Naive thymus-derived CD8-positive, alpha-beta T cell (primary cell): ENCODE results near the gene JPT1. TPM values are rescaled to one million over a fixed set of nuclear protein-coding genes. Genes with fewer than 3 reads are reported as not detected.

Experiments used
- ATAC-seq, 2 donors: fragments of 150-1000 bp; cut with Tn5 transposase in 1 of 2; sonication (Bioruptor Pico), chemical (Tn5 transposase) in 1 of 2; 1 replicate in 1 of 2; 2 replicates in 1 of 2; pipeline ENCODE4 v1.10.0; 2021; ENCODE audit warnings: mild to moderate bottlenecking in 2 of 2, moderate library complexity in 2 of 2
- POLR2A ChIA-PET: fragments of 350-600 bp; sonication (Branson Sonifier 250); formaldehyde crosslinking; loops from one replicate; lab custom pipeline; 2021; ENCODE audit warnings: antibody characterized with exemption; lab: Charles Lee
- DNase-seq, 10 donors: peaks; one replicate each; pipeline versions ENCODE4 v3.0.0 to v3.0.0-alpha.2; 2020 to 2022
- H3K27ac Mint-ChIP-seq, 10 donors: one replicate each; pipeline ENCODE4 v1.8.0; 2020 to 2022; ENCODE audit warnings: mild to moderate bottlenecking in 10 of 10, mixed read lengths in 10 of 10, moderate library complexity in 4 of 10, inconsistent platforms in 1 of 10
- H3K27me3 Mint-ChIP-seq, 5 donors: one replicate each; pipeline ENCODE4 v1.8.0; 2021 to 2022; ENCODE audit warnings: mixed read lengths in 5 of 5
- H3K36me3 Mint-ChIP-seq, 3 donors: one replicate each; pipeline ENCODE4 v1.8.0; 2020 to 2022; ENCODE audit warnings: mixed read lengths in 3 of 3, mild to moderate bottlenecking in 2 of 3, inconsistent platforms in 1 of 3
- H3K4me1 Mint-ChIP-seq, 4 donors: one replicate each; pipeline ENCODE4 v1.8.0; 2021 to 2022; ENCODE audit warnings: mixed read lengths in 4 of 4
- H3K4me3 Mint-ChIP-seq, 10 donors: one replicate each; pipeline ENCODE4 v1.8.0; 2020 to 2022; ENCODE audit warnings: mild to moderate bottlenecking in 10 of 10, mixed read lengths in 10 of 10, moderate library complexity in 6 of 10, inconsistent platforms in 1 of 10
- H3K9me3 Mint-ChIP-seq, 9 donors: one replicate each; pipeline ENCODE4 v1.8.0; 2020 to 2022; ENCODE audit warnings: mixed read lengths in 9 of 9, mild to moderate bottlenecking in 3 of 9, inconsistent platforms in 1 of 9, moderate library complexity in 1 of 9
- polyA plus RNA-seq, 3 donors: library from polyadenylated mRNA; unstranded; fragments of 300-500 nt; fragmentation: Illumina TruSeq; gene quantifications; one replicate each; pipeline ENCODE4 v1.2.3, GENCODE V29; 2021
- total RNA-seq, 8 experiments: library from RNA in 2 of 8; stranded (reverse) in 2 of 8; gene quantifications; one replicate each; pipeline ENCODE4 v1.2.3 and lab custom pipeline; 2021 to 2026

The JPT1 gene
- total and polyA plus RNA-seq, 5 experiments from 2014 or later = 25.6 to 76.6 (median 68.6) TPM

DNA sequence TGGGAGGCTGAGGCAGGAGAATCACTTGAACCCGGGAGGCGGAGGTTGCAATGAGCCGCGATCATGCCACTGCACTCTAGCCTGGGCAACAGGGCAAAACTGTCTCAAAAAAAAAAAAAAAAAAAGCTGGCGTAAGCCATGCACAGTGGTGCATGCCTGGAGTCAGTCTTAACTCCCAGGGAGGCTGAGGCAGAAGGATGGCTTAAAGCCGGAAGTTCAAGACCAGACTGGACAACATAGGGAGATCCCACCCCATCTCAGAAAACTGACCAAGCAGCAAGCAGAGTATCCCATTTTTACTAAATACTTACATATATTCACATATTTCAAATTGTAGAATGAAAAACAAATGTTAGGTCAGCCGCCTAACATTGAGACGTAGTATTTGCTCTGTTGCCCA lies 27.4 kb downstream of the JPT1 start:
- no peaks in the 10 kb centered on the region for H3K9me3 Mint-ChIP-seq
- H3K4me3 Mint-ChIP-seq = no peak overlapping the region
- no peak for DNase-seq
- no peaks in the 10 kb centered on the region for H3K27me3 Mint-ChIP-seq
- POLR2A ChIA-PET = interaction anchor here (0.6 to 1.7 kb wide), 9 partner anchors 12 to 353 kb away, joined by 3 to 11 read pairs (median 4); partner anchors contain the start of gene SUMO2
- H3K36me3 Mint-ChIP-seq = peaks cover 0 to 3% (median 0%) of the 10 kb centered on the region in 3 donors
- ATAC-seq = no peak
- peaks cover 17 to 38% (median 35%) of the 10 kb centered on the region in 4 donors for H3K4me1 Mint-ChIP-seq
- H3K27ac Mint-ChIP-seq = peak overlapping the region in 4 of 10 donors; percentile 22 to 65 (median 36)

DNA sequence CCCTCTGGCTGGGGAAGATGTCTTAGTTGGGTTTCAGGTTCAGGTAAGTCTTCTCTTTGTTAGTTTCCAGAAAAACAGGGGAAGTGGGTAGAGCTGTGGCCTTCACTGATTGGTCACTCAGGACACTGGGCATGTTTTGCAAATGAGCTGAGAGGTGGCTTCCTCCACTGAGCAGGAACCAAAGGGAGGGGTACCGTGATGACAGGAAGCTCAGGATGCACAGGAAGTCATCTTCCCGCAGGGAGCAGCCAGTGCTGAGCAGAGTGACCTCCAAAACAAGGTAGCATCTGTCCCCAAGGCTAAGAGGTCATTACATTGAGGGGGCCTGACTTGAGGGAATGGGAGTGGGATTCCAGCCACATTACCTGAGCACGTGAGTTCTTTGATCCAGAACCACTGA lies 28.3 kb downstream of the JPT1 start:
- ATAC-seq (no peak), DNase-seq (no peak)
- no peak overlapping the region for H3K4me3 Mint-ChIP-seq
- H3K27me3 Mint-ChIP-seq = no peaks in the 10 kb centered on the region
- H3K9me3 Mint-ChIP-seq = no peaks in the 10 kb centered on the region
- peaks cover 17 to 39% (median 35%) of the 10 kb centered on the region in 4 donors for H3K4me1 Mint-ChIP-seq
- peaks cover 0 to 11% (median 0%) of the 10 kb centered on the region in 3 donors for H3K36me3 Mint-ChIP-seq
- peak overlapping the region; percentile 48 to 87 (median 78) for H3K27ac Mint-ChIP-seq
- POLR2A ChIA-PET = interaction anchor here (1.0 to 1.7 kb wide), 3 partner anchors 8 to 57 kb away, joined by 3 to 11 read pairs (median 3); partner anchors contain the start of gene SUMO2

DNA sequence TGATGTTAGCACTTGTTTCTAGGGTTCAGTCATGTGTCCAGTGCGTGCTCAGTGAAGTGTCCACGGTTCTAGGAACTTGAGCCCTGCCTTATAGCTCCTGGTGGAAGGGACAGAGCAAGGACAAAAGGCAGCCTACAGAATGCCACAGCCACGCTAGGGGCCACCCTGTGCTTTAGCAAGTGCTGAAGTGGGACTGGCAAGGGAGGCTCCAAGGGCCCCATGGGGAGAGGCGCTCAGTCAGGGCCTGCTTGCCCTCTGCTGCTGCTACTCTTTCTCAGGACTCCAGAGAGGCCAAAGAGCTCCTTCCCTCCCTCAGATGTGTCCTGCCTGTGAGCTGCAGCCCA lies 29.5 kb downstream of the JPT1 start:
- Mint-ChIP-seq H3K9me3 (no peaks in the 10 kb centered on the region), H3K36me3 (peaks cover 0 to 18% (median 3%) of the 10 kb centered on the region in 3 donors), H3K27ac (peak overlapping the region in 4 of 10 donors; percentile 74 to 78 (median 75)), H3K27me3 (no peaks in the 10 kb centered on the region), H3K4me3 (peak overlapping the region in 1 of 10 donors; percentile 14), H3K4me1 (peaks cover 14 to 40% (median 30%) of the 10 kb centered on the region in 4 donors)
- POLR2A ChIA-PET = interaction anchor here (1.4 to 2.5 kb wide), 3 partner anchors 11 to 112 kb away, joined by 3 to 7 read pairs (median 4); partner anchors contain the start of gene MRPL58
- ATAC-seq = no peak
- no peak for DNase-seq

DNA sequence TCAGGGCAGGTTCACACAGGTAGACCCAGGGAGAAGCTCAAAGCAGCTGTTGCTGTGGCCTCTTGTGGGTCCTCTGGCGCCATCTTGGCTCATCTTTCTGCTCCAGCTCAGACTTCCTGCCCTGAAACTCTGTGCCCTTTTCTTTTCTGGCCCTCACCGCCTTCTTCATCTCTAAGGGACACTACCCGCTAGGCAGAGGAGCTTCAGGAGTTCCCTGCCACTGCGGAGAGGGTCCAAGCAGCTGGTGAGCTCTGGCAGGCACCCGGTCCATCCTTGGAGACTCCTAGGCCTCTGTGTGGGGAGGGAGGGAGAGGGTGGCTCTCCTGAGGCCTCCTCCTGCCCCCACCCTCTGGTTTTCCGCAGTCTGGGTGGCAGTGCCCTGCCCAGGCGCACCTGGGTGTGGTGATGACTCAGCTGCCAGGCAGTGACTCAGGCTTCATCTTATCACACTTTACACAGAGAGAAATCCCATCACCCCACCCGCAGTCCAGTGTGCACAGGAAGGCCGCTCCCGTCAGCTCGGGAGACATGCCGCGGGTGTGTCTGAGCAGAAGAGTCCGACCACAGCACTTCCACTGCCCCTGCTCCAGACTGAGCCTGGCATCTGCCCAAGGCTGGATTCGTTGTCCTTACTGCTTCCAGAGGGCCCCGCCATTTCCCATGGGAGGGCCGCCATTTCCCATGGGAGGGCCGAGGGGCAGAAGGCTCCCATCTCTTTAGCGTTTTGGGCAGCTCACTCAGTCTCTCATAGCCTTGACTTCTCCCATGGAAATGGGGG lies 30.1 kb downstream of the JPT1 start:
- POLR2A ChIA-PET = interaction anchor here (0.6 to 2.5 kb wide), 5 partner anchors 10 to 112 kb away, joined by 3 to 7 read pairs (median 4); partner anchors contain the start of gene MRPL58
- peak overlapping the region in 7 of 10 donors; percentile 1 to 87 (median 50) for H3K27ac Mint-ChIP-seq
- no peaks in the 10 kb centered on the region for H3K9me3 Mint-ChIP-seq
- peaks cover 0 to 18% (median 3%) of the 10 kb centered on the region in 3 donors for H3K36me3 Mint-ChIP-seq
- ATAC-seq = peak in 1 of 2 donors; percentile 41
- H3K27me3 Mint-ChIP-seq = no peaks in the 10 kb centered on the region
- H3K4me3 Mint-ChIP-seq = peak overlapping the region in 2 of 10 donors; percentile 14 to 44
- peaks cover 14 to 37% (median 28%) of the 10 kb centered on the region in 4 donors for H3K4me1 Mint-ChIP-seq
- no peak for DNase-seq

DNA sequence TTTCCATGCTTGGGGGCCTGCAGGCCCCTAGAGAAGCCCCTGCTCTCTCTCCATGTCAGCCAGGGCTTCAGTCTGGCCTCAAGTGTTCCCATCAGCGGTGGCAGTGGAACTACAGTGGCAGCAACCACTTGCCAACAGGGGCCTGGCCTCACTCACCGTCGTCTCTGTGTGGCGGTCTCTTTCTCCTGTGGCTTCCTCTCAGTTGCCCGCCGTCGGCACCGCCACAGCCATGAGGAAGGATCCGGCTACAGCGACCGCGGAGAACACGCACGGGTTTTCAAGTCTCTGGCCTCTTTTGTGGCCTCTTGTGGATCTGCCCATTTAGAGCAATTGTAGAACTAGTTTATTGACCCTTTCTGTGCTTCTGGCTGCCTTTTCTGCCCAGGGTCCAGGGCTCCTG lies 36.0 kb downstream of the JPT1 start:
- peak overlapping the region in 1 of 10 donors; percentile 58 for H3K4me3 Mint-ChIP-seq
- H3K36me3 Mint-ChIP-seq = peaks cover 0 to 27% (median 4%) of the 10 kb centered on the region in 3 donors
- DNase-seq = no peak
- peaks cover 11 to 50% (median 25%) of the 10 kb centered on the region in 4 donors for H3K4me1 Mint-ChIP-seq
- no peaks in the 10 kb centered on the region for H3K27me3 Mint-ChIP-seq
- peak overlapping the region in 3 of 10 donors; percentile 23 to 72 (median 71) for H3K27ac Mint-ChIP-seq
- POLR2A ChIA-PET = interaction anchor here (2.4 kb wide), 1 partner anchor 12 kb away, joined by 10 read pairs; the partner anchor contains the start of gene NT5C
- no peak for ATAC-seq
- no peaks in the 10 kb centered on the region for H3K9me3 Mint-ChIP-seq

DNA sequence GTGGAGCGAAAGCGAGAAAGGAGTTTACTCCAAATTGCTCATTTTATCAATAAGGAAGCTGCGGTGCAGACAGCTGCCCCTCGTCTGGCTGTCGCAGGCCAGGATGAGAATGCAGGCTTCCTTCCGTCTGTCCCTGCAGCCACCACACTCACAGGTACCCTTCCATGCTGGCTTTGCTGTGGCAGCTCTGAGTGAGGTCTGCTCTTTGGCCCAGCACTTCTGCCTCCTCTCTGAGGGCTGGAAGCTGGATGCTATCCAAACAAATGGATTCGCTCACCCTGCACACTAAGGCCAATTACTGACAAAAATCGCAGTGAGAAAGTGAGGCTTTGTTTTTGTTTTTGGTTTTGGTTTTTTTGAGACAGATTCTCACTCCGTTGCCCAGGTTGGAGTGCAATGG lies 37.6 kb downstream of the JPT1 start:
- POLR2A ChIA-PET = interaction anchor here (1.2 to 5.8 kb wide), 2 partner anchors 15 to 54 kb away, joined by 3 to 49 read pairs; partner anchors contain the start of gene NT5C
- no peak overlapping the region for H3K27ac Mint-ChIP-seq

DNA sequence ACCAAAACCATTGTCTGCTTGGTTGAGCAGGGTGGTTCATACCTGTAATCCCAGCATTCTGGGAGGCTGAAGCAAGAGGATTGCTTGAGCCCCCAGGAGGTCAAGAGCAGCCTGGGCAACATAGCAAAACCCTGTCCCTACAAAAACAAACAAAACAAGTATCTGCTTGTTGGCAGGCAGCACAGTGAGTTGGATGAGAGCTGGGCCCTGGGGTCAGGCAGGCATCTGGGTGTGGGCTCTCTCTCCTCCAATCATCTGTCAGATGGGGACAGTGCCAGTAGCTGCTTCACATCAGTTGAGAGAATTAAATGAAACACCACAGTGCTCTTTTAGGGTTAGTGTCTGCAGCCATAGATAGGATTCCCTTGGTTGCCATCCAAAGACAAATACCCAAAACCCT lies 38.8 kb downstream of the JPT1 start:
- no peak for DNase-seq
- POLR2A ChIA-PET = interaction anchor here (0.7 to 5.8 kb wide), 10 partner anchors 16 to 1117 kb away, joined by 3 to 49 read pairs (median 11); partner anchors contain the start of genes GGA3, JPT1, MIF4GD and MRPS7
- peaks cover 0 to 21% (median 1%) of the 10 kb centered on the region in 3 donors for H3K36me3 Mint-ChIP-seq
- H3K4me3 Mint-ChIP-seq = peak overlapping the region in 3 of 10 donors; percentile 7 to 24 (median 14)
- no peaks in the 10 kb centered on the region for H3K9me3 Mint-ChIP-seq
- no peaks in the 10 kb centered on the region for H3K27me3 Mint-ChIP-seq
- peaks cover 18 to 61% (median 37%) of the 10 kb centered on the region in 4 donors for H3K4me1 Mint-ChIP-seq
- no peak for ATAC-seq
- H3K27ac Mint-ChIP-seq = peak overlapping the region in 3 of 10 donors; percentile 2 to 56 (median 49)

More for the DNA sequence above, 37.6 kb downstream of the JPT1 start:
- H3K4me1 Mint-ChIP-seq = peaks cover 17 to 58% (median 31%) of the 10 kb centered on the region in 4 donors
- H3K36me3 Mint-ChIP-seq = peaks cover 0 to 28% (median 4%) of the 10 kb centered on the region in 3 donors
- no peaks in the 10 kb centered on the region for H3K27me3 Mint-ChIP-seq
- ATAC-seq (no peak), DNase-seq (no peak)
- peak overlapping the region in 1 of 10 donors; percentile 39 for H3K4me3 Mint-ChIP-seq
- no peaks in the 10 kb centered on the region for H3K9me3 Mint-ChIP-seq

DNA sequence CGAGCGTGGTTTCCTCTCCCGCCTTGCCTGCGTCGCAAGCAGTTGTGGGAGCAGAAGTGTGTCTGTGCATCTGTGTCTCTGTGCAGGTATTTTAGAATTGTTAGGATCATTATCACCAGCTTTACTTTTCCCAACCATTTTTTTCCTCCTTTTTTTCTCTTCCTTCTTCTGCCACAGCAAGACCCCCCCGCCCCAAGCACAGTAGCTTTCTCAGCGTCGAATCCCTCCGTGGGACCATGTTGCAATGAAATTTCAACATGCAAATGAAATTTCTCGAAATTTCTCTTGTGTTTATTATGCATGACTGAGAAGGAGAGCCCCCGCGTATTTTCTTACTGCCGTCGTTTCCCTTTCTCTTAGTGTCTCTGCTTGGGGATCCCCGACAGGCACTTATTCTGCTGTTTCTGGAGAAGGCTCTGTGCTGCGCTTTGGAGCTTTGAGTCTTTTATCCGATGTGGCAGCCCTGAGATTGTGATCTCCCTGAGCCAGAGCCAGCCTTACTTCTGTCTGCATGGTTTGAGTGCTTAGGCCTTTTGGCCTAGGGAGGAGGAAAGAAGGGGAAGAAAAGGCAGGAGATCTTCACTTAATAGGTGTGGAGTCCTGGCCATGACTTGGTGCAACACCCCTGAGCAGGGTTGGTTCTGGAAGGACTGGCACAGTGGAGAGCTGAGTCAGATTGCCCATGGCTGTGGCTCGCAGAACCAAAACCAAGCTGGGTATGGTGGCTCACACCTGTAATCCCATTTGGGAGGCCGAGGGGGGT lies 39.6 kb downstream of the JPT1 start:
- peak in 1 of 2 donors; percentile 7 for ATAC-seq
- DNase-seq = no peak
- Mint-ChIP-seq H3K4me3 (peak overlapping the region; percentile 84 to 96 (median 90)), H3K4me1 (peaks cover 19 to 62% (median 39%) of the 10 kb centered on the region in 4 donors), H3K27me3 (no peaks in the 10 kb centered on the region), H3K27ac (peak overlapping the region; percentile 89 to 98 (median 94)), H3K9me3 (no peaks in the 10 kb centered on the region), H3K36me3 (peaks cover 0 to 15% (median 1%) of the 10 kb centered on the region in 3 donors)
- POLR2A ChIA-PET = interaction anchor here (0.5 to 5.8 kb wide), 24 partner anchors 9 to 1116 kb away, joined by 3 to 49 read pairs (median 8); partner anchors contain the start of genes ATP5PD, GGA3, JPT1 and KCTD2

DNA sequence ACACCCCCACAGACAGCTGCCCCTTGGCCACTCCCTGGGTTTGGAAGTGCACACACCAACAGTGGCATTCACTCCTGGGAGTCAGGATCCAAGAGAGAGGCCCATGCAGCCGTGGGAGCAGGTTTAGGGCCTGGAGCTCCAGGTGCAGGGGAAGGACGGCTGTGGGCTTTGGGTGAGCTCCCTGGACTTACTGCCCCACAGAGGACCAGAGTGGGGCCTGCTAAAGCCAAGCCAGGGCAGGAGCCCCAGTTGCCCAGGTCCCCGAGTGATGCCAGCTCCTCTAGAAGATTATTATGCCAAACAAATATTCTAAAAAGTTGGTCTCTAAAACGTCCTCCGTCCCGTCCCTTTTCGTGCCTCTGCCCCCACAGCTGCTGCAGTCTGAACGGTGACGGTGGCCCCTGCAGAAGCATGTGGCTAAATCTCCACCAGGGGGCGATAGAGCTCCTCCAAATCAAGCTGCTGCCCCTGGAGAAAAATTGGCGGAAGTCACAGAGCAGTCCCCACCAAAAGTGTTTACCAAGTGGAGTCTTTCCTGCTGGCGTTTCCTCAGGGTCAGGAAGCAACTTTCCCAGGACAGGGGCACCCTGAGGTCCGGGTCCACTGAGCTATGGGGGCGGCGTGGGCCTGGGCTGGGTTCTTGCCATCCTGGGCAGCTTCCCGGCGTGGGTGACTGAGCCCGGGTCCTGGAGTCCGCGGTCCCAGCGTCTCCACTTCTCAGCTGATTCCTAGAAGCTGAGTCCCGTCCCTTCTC lies 40.3 kb downstream of the JPT1 start:
- H3K9me3 Mint-ChIP-seq = no peaks in the 10 kb centered on the region
- H3K27ac Mint-ChIP-seq = peak overlapping the region; percentile 89 to 98 (median 94)
- peak overlapping the region; percentile 84 to 96 (median 90) for H3K4me3 Mint-ChIP-seq
- POLR2A ChIA-PET = interaction anchor here (0.5 to 5.8 kb wide), 25 partner anchors 10 to 671 kb away, joined by 3 to 49 read pairs (median 7); partner anchors contain the start of genes ATP5PD, GGA3, JPT1 and KCTD2
- DNase-seq (peak; percentile 79 to 95 (median 90)), ATAC-seq (peak; percentile 68 to 72)
- no peaks in the 10 kb centered on the region for H3K27me3 Mint-ChIP-seq
- H3K4me1 Mint-ChIP-seq = peaks cover 19 to 63% (median 40%) of the 10 kb centered on the region in 4 donors
- peaks cover 0 to 13% (median 1%) of the 10 kb centered on the region in 3 donors for H3K36me3 Mint-ChIP-seq

DNA sequence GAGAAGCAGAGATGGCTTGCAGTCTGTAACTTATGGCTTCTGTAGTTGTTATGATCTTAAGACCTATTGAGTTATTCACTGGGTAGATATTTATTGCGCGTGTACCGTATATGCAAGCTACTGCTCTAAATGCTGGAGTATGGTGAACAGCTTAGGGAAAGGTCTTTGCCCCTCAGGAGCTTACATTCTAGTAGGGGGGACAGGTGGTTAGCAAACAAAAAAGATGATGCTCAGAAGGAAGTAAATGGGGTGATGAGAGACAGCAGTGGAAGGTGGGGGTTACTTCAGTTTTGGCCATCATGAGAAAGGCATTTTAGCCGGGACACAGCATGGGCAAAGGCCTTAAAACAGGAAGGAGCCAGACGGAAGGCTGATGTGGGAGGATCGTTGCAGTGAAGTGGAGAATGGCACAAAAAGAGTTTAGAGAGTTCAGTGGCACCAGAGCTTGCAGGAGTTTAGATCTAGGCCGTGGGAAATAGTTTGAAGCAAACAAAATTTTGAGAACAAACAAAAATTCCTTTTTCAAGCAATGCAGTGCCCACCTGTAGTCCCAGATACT lies 42.5 kb downstream of the JPT1 start:
- H3K9me3 Mint-ChIP-seq = no peaks in the 10 kb centered on the region
- peak overlapping the region; percentile 48 to 88 (median 78) for H3K27ac Mint-ChIP-seq
- POLR2A ChIA-PET = interaction anchor here (0.6 to 5.8 kb wide), 7 partner anchors 11 to 140 kb away, joined by 3 to 49 read pairs (median 8); partner anchors contain the start of genes MRPL58 and NT5C
- DNase-seq (no peak), ATAC-seq (no peak)
- H3K36me3 Mint-ChIP-seq = peaks cover 0 to 8% (median 0%) of the 10 kb centered on the region in 3 donors
- H3K27me3 Mint-ChIP-seq = no peaks in the 10 kb centered on the region
- peaks cover 20 to 53% (median 44%) of the 10 kb centered on the region in 4 donors for H3K4me1 Mint-ChIP-seq
- H3K4me3 Mint-ChIP-seq = peak overlapping the region in 9 of 10 donors; percentile 61 to 87 (median 71)
